ENCODE measurements around the gene ARVCF.

DNA sequence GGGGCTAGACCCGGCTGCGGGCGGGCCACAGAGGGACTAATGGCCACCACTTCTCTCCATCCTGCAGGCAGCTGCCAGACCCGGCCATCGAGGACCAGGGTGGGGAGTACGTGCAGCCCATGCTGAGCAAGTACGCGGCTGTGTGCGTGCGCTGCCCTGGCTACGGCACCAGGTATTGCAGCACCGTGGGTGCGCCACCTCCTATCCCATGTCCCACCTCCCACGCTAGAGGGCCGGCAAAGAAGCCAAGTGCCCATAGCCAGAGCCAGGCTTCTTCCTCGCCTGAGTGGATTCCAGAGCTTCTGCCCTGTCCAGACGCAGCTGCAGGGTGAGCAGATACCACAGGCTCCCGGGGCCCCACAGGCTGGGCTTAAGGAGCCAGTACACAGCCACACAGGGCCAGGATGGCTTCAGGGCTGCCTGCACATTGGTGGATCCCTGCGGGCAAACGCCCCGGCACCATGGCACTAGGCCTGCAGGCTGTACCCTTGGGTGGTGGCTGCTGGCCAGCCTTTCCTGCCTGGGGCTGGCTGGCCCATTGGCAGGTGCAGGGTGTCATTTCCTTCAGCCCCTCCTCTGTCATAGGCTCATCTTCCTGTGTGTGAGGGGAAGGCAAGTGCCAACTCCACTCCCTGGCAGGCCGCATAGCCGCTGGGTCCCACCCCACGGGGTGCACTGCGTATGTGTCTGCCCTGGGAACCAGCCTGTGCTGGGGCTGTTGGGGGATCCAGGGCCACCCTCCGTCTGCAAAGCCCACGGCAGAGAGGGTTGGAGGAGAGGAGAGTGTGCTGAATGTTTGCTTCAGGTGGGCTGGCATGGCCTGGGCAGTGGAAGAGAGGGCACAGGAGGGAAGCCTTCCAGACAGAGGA, 46.9 kb upstream of the ARVCF start:
- TF ChIP-seq, protein P1, sequence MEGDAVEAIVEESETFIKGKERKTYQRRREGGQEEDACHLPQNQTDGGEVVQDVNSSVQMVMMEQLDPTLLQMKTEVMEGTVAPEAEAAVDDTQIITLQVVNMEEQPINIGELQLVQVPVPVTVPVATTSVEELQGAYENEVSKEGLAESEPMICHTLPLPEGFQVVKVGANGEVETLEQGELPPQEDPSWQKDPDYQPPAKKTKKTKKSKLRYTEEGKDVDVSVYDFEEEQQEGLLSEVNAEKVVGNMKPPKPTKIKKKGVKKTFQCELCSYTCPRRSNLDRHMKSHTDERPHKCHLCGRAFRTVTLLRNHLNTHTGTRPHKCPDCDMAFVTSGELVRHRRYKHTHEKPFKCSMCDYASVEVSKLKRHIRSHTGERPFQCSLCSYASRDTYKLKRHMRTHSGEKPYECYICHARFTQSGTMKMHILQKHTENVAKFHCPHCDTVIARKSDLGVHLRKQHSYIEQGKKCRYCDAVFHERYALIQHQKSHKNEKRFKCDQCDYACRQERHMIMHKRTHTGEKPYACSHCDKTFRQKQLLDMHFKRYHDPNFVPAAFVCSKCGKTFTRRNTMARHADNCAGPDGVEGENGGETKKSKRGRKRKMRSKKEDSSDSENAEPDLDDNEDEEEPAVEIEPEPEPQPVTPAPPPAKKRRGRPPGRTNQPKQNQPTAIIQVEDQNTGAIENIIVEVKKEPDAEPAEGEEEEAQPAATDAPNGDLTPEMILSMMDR (IDR thresholded peaks at IDR 0.05), result no peak
- TF ChIP-seq EZH2 (IDR thresholded peaks at IDR 0.05; ENCODE audit: borderline replicate concordance, insufficient read depth, low read depth, low read length, poor library complexity, severe bottlenecking), result no peak

All from B cell (primary cell).